Stimulated activated CD4-positive, alpha-beta T cell treated with anti-CD3 and anti-CD28 coated beads, Interleukin-15, amount 100 ng/mL, for 1 hour (primary cell): ENCODE data around the gene PSMB7.

Experiments used
- DNase-seq, 2 donors: peaks; one replicate each; pipeline ENCODE4 v3.0.0-alpha.2; 2020; ENCODE audit warnings: low read depth in 1 of 2, low spot score in 1 of 2

Gene PSMB7

GRCh38 chr9:124384846-124385245, 30.4 kb downstream of the PSMB7 start:
- no peak for DNase-seq

- no peak for DNase-seq
Observed at GRCh38 chr9:124384210-124384609, 31.0 kb downstream of the PSMB7 start.

GRCh38 chr9:124381170-124381945, 33.9 kb downstream of the PSMB7 start:
- no peak for DNase-seq

GRCh38 chr9:124377551-124378406, 37.5 kb downstream of the PSMB7 start:
- DNase-seq: no peak

- DNase-seq: no peak
Observed at GRCh38 chr9:124376329-124376728, 38.9 kb downstream of the PSMB7 start.

GRCh38 chr9:124375726-124376125, 39.5 kb downstream of the PSMB7 start:
- no peak for DNase-seq

- DNase-seq: no peak
Observed at GRCh38 chr9:124373851-124374250, 41.4 kb downstream of the PSMB7 start.

- no peak for DNase-seq
Observed at GRCh38 chr9:124373386-124373785, 41.9 kb downstream of the PSMB7 start.

- DNase-seq: no peak
Observed at GRCh38 chr9:124372038-124372437, 43.2 kb downstream of the PSMB7 start.

GRCh38 chr9:124370896-124371582, 44.2 kb downstream of the PSMB7 start:
- no peak for DNase-seq

- no peak for DNase-seq
Observed at GRCh38 chr9:124369231-124369797, 45.9 kb downstream of the PSMB7 start.

- no peak for DNase-seq
Observed at GRCh38 chr9:124368692-124369091, 46.5 kb downstream of the PSMB7 start.

GRCh38 chr9:124366476-124367220, 48.6 kb downstream of the PSMB7 start:
- DNase-seq: no peak

GRCh38 chr9:124365036-124365435, 50.2 kb downstream of the PSMB7 start:
- no peak for DNase-seq

- DNase-seq: no peak
Observed at GRCh38 chr9:124364141-124364540, 51.1 kb downstream of the PSMB7 start.

GRCh38 chr9:124363326-124364096, 51.7 kb downstream of the PSMB7 start:
- DNase-seq: no peak

GRCh38 chr9:124361128-124361527, 54.1 kb downstream of the PSMB7 start:
- no peak for DNase-seq

GRCh38 chr9:124359855-124360678, 55.2 kb downstream of the PSMB7 start:
- no peak for DNase-seq

GRCh38 chr9:124359426-124359825, 55.8 kb downstream of the PSMB7 start:
- no peak for DNase-seq
